Stimulated activated CD8-positive, alpha-beta memory T cell treated with anti-CD3 and anti-CD28 coated beads, Interleukin-7, amount 100 ng/mL, for 1 hour (primary cell): Measurements from ENCODE around the gene RILP.

ENCODE experiments used
- DNase-seq, 2 donors: peaks; one replicate each; pipeline ENCODE4 v3.0.0-alpha.2; 2020; ENCODE audit warnings: low read depth in 2 of 2

The RILP gene

GRCh38 chr17:1629504-1630310 is 20.0 kb downstream of the RILP start:
- peak; percentile 36 to 55 for DNase-seq

- peak; percentile 74 to 78 for DNase-seq
Measured at GRCh38 chr17:1628856-1629503, 20.7 kb downstream of the RILP start.

- DNase-seq: peak; percentile 51 to 52
Measured at GRCh38 chr17:1627982-1628855, 21.4 kb downstream of the RILP start, which contains the start of gene SLC43A2. SLC43A2 (minus strand) TSS chr17:1628834; CDS start chr17:1627874, 960 bp downstream.

GRCh38 chr17:1627182-1627981 is 22.3 kb downstream of the RILP start:
- DNase-seq: no peak

- DNase-seq: no peak
Measured at GRCh38 chr17:1626333-1626732, 23.3 kb downstream of the RILP start.

GRCh38 chr17:1625581-1625980 is 24.1 kb downstream of the RILP start:
- no peak for DNase-seq

- DNase-seq: no peak
Measured at GRCh38 chr17:1625053-1625452, 24.6 kb downstream of the RILP start.

GRCh38 chr17:1624650-1625049 is 25.0 kb downstream of the RILP start:
- DNase-seq: no peak

GRCh38 chr17:1623057-1623630 is 26.5 kb downstream of the RILP start:
- no peak for DNase-seq

- no peak for DNase-seq
Measured at GRCh38 chr17:1621273-1621954, 28.3 kb downstream of the RILP start.

- no peak for DNase-seq
Measured at GRCh38 chr17:1620486-1620885, 29.2 kb downstream of the RILP start.

- no peak for DNase-seq
Measured at GRCh38 chr17:1617620-1618174, 32.0 kb downstream of the RILP start.

GRCh38 chr17:1616101-1616500 is 33.6 kb downstream of the RILP start:
- DNase-seq: no peak

GRCh38 chr17:1612400-1612799 is 37.3 kb downstream of the RILP start:
- DNase-seq: no peak

- no peak for DNase-seq
Measured at GRCh38 chr17:1611715-1612114, 38.0 kb downstream of the RILP start.

- no peak for DNase-seq
Measured at GRCh38 chr17:1608676-1609075, 41.0 kb downstream of the RILP start.

- DNase-seq: no peak
Measured at GRCh38 chr17:1607971-1608320, 41.7 kb downstream of the RILP start.

GRCh38 chr17:1606352-1606985 is 43.2 kb downstream of the RILP start:
- no peak for DNase-seq

GRCh38 chr17:1605681-1606351 is 43.9 kb downstream of the RILP start:
- DNase-seq: no peak
